B cell (primary cell): ENCODE results near the gene LAPTM4A. TPM values are rescaled to one million over a fixed set of nuclear protein-coding genes. Genes with fewer than 3 reads are reported as not detected.

Experiments
- ATAC-seq: fragments of 200-7000 bp; cut with Tn5 transposase; one replicate; pipeline ENCODE4 v1.10.0; 2021; ENCODE audit warnings: low read depth, mild to moderate bottlenecking, moderate number of reproducible peaks, moderate library complexity
- CTCF ChIA-PET: fragments of 350-600 bp; sonication (Branson Sonifier 250); formaldehyde crosslinking; loops from one replicate; lab custom pipeline; 2021; ENCODE audit warnings: antibody characterized with exemption, inconsistent platforms; lab: Charles Lee
- POLR2A ChIA-PET: fragments of 350-600 bp; sonication (Branson Sonifier 250); formaldehyde crosslinking; loops from one replicate; lab custom pipeline; 2021; ENCODE audit warnings: antibody characterized with exemption; lab: Charles Lee
- DNase-seq: peaks from one replicate; pipeline ENCODE4 v3.0.0; 2013
- H2AFZ ChIP-seq: 2 replicates; pipeline ENCODE4 v1.6.1; 2012; ENCODE audit warnings: mild to moderate bottlenecking, low read depth, low read length; ENCODE audit not compliant: insufficient read depth, poor library complexity, severe bottlenecking
- H3K27ac ChIP-seq, 2 donors: 1 replicate in 1 of 2; 2 replicates in 1 of 2; pipeline ENCODE4 v1.5.1; 2012 to 2013; ENCODE audit warnings: low read length in 2 of 2, mild to moderate bottlenecking in 2 of 2, moderate library complexity in 1 of 2
- H3K27me3 ChIP-seq, 4 experiments: fragments of 200-600 bp in 1 of 4; sonication (generic) in 1 of 4; replicated peaks in 1 of 4; 1 replicate in 2 of 4; 2 replicates in 2 of 4; pipeline versions ENCODE4 v1.6.1 to v1.7.0; 2013 to 2016; ENCODE audit warnings: low read length in 3 of 4, mild to moderate bottlenecking in 2 of 4, mixed read lengths in 1 of 4, moderate library complexity in 1 of 4; ENCODE audit not compliant: insufficient read depth in 4 of 4, control insufficient read depth in 3 of 4; ENCODE audit errors: control extremely low read depth in 1 of 4
- H3K36me3 ChIP-seq, 2 experiments: replicated peaks in 1 of 2; 1 replicate in 1 of 2; 2 replicates in 1 of 2; pipeline versions ENCODE4 v1.6.1 to v1.7.1; 2013; ENCODE audit warnings: low read length in 1 of 2; ENCODE audit not compliant: insufficient read depth in 2 of 2, control insufficient read depth in 1 of 2; ENCODE audit errors: control extremely low read depth in 1 of 2, extremely low read depth in 1 of 2
- H3K4me1 ChIP-seq, 2 donors: fragments of 200-600 bp in 1 of 2; sonication (generic) in 1 of 2; 1 replicate in 1 of 2; 2 replicates in 1 of 2; pipeline versions ENCODE4 v1.5.1 to v1.6.1; 2013 to 2017; ENCODE audit warnings: low read length in 2 of 2; ENCODE audit not compliant: control insufficient read depth in 2 of 2, insufficient read depth in 2 of 2
- H3K4me2 ChIP-seq: replicated peaks from 2 replicates; pipeline ENCODE3; 2012; ENCODE audit warnings: mild to moderate bottlenecking, low read depth, low read length; ENCODE audit not compliant: poor library complexity, severe bottlenecking
- H3K4me3 ChIP-seq, 5 experiments: fragments of 200-600 bp in 1 of 5; sonication (generic) in 1 of 5; 1 replicate in 3 of 5; 2 replicates in 2 of 5; pipeline versions ENCODE4 v1.5.1 to v1.7.0; 2011 to 2016; ENCODE audit warnings: low read length in 4 of 5, mild to moderate bottlenecking in 4 of 5, low read depth in 2 of 5, control low read depth in 1 of 5, moderate library complexity in 1 of 5; ENCODE audit not compliant: insufficient read depth in 1 of 5; ENCODE audit errors: control extremely low read depth in 1 of 5, extremely low read depth in 1 of 5
- H3K79me2 ChIP-seq: fragments of 200-600 bp; sonication (generic); one replicate; pipeline ENCODE4 v1.6.0; 2016; ENCODE audit warnings: low read length; ENCODE audit not compliant: control insufficient read depth, insufficient read depth
- H3K9ac ChIP-seq: fragments of 200-600 bp; sonication (generic); 2 replicates; pipeline ENCODE4 v1.6.1; 2017; ENCODE audit warnings: mild to moderate bottlenecking, low read length, moderate library complexity
- H3K9me3 ChIP-seq, 3 donors: one replicate each; pipeline versions ENCODE4 v1.6.1 to v1.7.1; 2013; ENCODE audit warnings: low read length in 2 of 3; ENCODE audit not compliant: control insufficient read depth in 2 of 3, insufficient read depth in 1 of 3; ENCODE audit errors: control extremely low read depth in 1 of 3
- H4K20me1 ChIP-seq: 2 replicates; pipeline ENCODE4 v1.6.0; 2012; ENCODE audit warnings: mild to moderate bottlenecking, low read length; ENCODE audit not compliant: insufficient read depth, control insufficient read depth, poor library complexity, severe bottlenecking
- H3K27ac Mint-ChIP-seq: one replicate; pipeline ENCODE4 v1.8.0; 2021; ENCODE audit warnings: mixed read lengths
- H3K27me3 Mint-ChIP-seq: one replicate; pipeline ENCODE4 v1.8.0; 2021; ENCODE audit warnings: mixed read lengths
- H3K4me1 Mint-ChIP-seq: one replicate; pipeline ENCODE4 v1.8.0; 2021; ENCODE audit warnings: mixed read lengths
- H3K4me3 Mint-ChIP-seq: one replicate; pipeline ENCODE4 v1.8.0; 2021; ENCODE audit warnings: mixed read lengths
- H3K9me3 Mint-ChIP-seq: one replicate; pipeline ENCODE4 v1.8.0; 2022; ENCODE audit warnings: mixed read lengths; ENCODE audit not compliant: insufficient read depth
- EZH2 ChIP-seq: IDR thresholded peaks from 2 replicates; pipeline ENCODE4 v1.6.1; 2012; ENCODE audit warnings: borderline replicate concordance, low read depth, mild to moderate bottlenecking, moderate library complexity, low read length; ENCODE audit not compliant: insufficient read depth, poor library complexity, severe bottlenecking
- WGBS: methylation state at CpG from one replicate; pipeline ENCODE4 v1.1.5; 2013; ENCODE audit warnings: missing lambda C conversion rate; ENCODE audit not compliant: insufficient coverage; 5-methylcytosine and 5-hydroxymethylcytosine counted together
- intact Hi-C: fragments of 100-400 bp; cut with micrococcal nuclease; formaldehyde crosslinking; loops from one replicate; pipeline ENCODE4 v1.10.0; 2022
- polyA plus RNA-seq: library from polyadenylated mRNA; depleted of rRNA; stranded (reverse); fragments of >200 nt; gene quantifications from 2 replicates; pipeline ENCODE4 v1.2.3, GENCODE V29; 2012
- total RNA-seq, 2 donors: library from RNA; stranded (reverse); fragments of 120-200 nt in 1 of 2; gene quantifications; 1 replicate in 1 of 2; 2 replicates in 1 of 2; pipeline versions ENCODE4 v1.2.3 to v1.2.4, GENCODE V29; 2013 to 2022
- TF ChIP-seq, protein P1 (sequence below): fragments of 200-600 bp; IDR thresholded peaks from one replicate; pipeline ENCODE4 v1.8.0; 2022; ENCODE audit warnings: antibody characterized with exemption, mild to moderate bottlenecking

The LAPTM4A gene
- total and polyA plus RNA-seq, 2 donors (not counting 1 experiment from before 2014, with no cell fraction given) = 45.9 to 74.4 TPM

DNA sequence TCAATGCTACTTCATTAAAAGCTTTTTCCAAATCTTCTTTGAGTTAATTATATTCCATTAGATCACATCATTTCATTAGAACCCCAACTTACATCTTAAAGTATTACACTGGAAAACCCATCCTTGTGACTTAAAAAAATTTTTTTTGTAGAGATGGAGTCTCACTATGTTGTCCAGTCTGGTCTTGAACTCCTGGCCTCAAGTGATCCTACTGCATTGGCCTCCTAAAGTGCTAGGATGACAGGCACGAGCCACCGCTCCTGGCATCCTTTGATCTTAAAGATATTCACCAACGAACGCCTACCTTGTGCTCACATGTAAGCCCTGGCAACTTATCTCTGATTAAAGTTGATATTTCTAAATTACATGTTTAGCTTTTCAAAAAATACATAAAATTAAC lies 6.7 kb downstream of the LAPTM4A start:
- CTCF ChIA-PET = interaction anchor here (0.9 to 1.4 kb wide), 2 partner anchors 8 to 29 kb away, joined by 3 to 6 read pairs; no protein-coding TSS in a partner anchor
- WGBS = no CpG with 5 or more reads among the region's 4 CpGs
- H2AFZ ChIP-seq = no peak overlapping the region

DNA sequence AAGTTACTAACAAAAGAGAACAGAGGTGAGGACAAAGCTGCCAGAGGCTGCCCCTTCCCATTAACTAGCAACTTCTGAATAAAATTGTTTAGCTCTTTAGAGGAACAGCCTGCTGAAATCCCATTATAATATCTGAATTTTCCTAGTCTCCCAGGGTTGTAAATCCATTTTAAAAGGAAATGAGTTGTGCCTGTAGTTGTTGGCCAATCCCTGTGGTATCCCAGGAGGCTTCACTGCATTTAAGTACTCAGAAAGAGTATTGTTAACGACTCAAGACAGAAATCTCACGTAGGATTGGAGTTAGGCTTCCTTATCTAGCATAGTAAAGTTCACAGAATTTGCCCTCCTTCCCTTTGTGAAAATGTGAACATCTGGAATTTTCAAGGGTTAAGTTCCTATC lies 8.9 kb downstream of the LAPTM4A start:
- no peaks in the 10 kb centered on the region for H3K9me3 Mint-ChIP-seq
- ATAC-seq (no peak), DNase-seq (no peak)
- H3K27me3 Mint-ChIP-seq = no peaks in the 10 kb centered on the region
- no peak for TF ChIP-seq EZH2
- TF ChIP-seq, protein P1, sequence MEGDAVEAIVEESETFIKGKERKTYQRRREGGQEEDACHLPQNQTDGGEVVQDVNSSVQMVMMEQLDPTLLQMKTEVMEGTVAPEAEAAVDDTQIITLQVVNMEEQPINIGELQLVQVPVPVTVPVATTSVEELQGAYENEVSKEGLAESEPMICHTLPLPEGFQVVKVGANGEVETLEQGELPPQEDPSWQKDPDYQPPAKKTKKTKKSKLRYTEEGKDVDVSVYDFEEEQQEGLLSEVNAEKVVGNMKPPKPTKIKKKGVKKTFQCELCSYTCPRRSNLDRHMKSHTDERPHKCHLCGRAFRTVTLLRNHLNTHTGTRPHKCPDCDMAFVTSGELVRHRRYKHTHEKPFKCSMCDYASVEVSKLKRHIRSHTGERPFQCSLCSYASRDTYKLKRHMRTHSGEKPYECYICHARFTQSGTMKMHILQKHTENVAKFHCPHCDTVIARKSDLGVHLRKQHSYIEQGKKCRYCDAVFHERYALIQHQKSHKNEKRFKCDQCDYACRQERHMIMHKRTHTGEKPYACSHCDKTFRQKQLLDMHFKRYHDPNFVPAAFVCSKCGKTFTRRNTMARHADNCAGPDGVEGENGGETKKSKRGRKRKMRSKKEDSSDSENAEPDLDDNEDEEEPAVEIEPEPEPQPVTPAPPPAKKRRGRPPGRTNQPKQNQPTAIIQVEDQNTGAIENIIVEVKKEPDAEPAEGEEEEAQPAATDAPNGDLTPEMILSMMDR = no peak
- no peak overlapping the region for H3K27ac ChIP-seq
- no peak overlapping the region for H3K4me2 ChIP-seq
- no peak overlapping the region for H2AFZ ChIP-seq
- no CpG with 5 or more reads among the region's 2 CpGs for WGBS
- H3K4me3 Mint-ChIP-seq = no peak overlapping the region
- H3K79me2 ChIP-seq = peaks cover 75% of the 10 kb centered on the region
- no peak overlapping the region for H3K27ac Mint-ChIP-seq
- peaks cover 60% of the 10 kb centered on the region for H4K20me1 ChIP-seq
- POLR2A ChIA-PET = no interaction called here
- H3K27me3 ChIP-seq = no peaks in the 10 kb centered on the region
- CTCF ChIA-PET = interaction anchor here (3.9 kb wide), 1 partner anchor 27 kb away, joined by 16 read pairs; no protein-coding TSS in a partner anchor
- H3K4me3 ChIP-seq = no peak overlapping the region
- peaks cover 13 to 37% of the 10 kb centered on the region in 2 experiments for H3K36me3 ChIP-seq
- H3K9ac ChIP-seq = no peak overlapping the region
- peaks cover 3 to 4% of the 10 kb centered on the region in 2 donors for H3K4me1 ChIP-seq
- intact Hi-C loops = no loop called here
- no peaks in the 10 kb centered on the region for H3K9me3 ChIP-seq
- H3K4me1 Mint-ChIP-seq = peaks cover 44% of the 10 kb centered on the region

More for the DNA sequence above, 6.7 kb downstream of the LAPTM4A start:
- intact Hi-C loops = no loop called here
- Histone ChIP-seq H4K20me1 (peaks cover 75% of the 10 kb centered on the region), H3K27me3 (no peaks in the 10 kb centered on the region), H3K4me2 (no peak overlapping the region), H3K9me3 (no peaks in the 10 kb centered on the region), H3K4me1 (peaks cover 20 to 22% of the 10 kb centered on the region in 2 donors), H3K79me2 (peaks cover 92% of the 10 kb centered on the region), H3K27ac (no peak overlapping the region), H3K36me3 (peaks cover 9 to 17% of the 10 kb centered on the region in 2 experiments), H3K4me3 (no peak overlapping the region), H3K9ac (no peak overlapping the region)
- peaks cover 54% of the 10 kb centered on the region for H3K4me1 Mint-ChIP-seq
- no peaks in the 10 kb centered on the region for H3K9me3 Mint-ChIP-seq
- TF ChIP-seq, protein P1 = no peak
- no peak for TF ChIP-seq EZH2
- no peak overlapping the region for H3K4me3 Mint-ChIP-seq
- no peak overlapping the region for H3K27ac Mint-ChIP-seq
- no peak for DNase-seq
- POLR2A ChIA-PET = interaction anchor here (0.6 to 0.7 kb wide), 3 partner anchors 21 to 55 kb away, joined by 3 to 5 read pairs (median 5); partner anchors contain the start of gene WDR35
- no peak for ATAC-seq
- no peaks in the 10 kb centered on the region for H3K27me3 Mint-ChIP-seq
